C4-2B (cell line): ENCODE measurements around the gene CA14.
"Not testable (repeated sequence)": the region's sequence is repeated elsewhere in the genome, so short reads cannot be mapped to it uniquely, and the experiment has no call there.

Source experiments
- CTCF ChIP-seq: fragments of 450-650 bp; conservative IDR thresholded peaks from 2 replicates; pipeline ENCODE4 v1.5.1; 2017; ENCODE audit warnings: mild to moderate bottlenecking
- ZFX ChIP-seq: fragments of 450-650 bp; IDR thresholded peaks from 2 replicates; pipeline ENCODE4 v1.6.1; 2017

DNA sequence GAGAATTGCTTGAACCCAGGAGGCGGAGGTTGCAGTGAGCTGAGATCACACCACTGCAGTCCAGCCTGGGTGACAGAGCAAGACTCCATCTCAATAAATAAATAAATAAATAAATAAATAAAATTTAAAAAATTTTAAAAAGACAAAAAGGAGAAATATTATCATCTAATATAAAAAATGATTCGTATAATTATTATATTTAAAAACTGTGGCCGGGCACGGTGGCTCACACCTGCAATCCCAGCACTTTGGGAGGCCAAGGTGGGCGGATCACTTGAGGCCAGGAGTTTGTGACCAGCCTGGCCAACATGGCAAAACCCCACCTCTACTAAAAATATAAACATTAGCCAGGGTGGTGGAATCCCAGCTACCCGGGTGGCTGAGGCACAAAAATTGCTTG lies 49.1 kb upstream of the CA14 start:
- not testable (repeated sequence) for TF ChIP-seq CTCF, ZFX
